GM21390 (cell line): ENCODE data around the gene ARID1B.

Experiments
- ATAC-seq: cut with Tn5 transposase; IDR thresholded peaks from one replicate; pipeline ENCODE4 v1.9.1; 2021; ENCODE audit not compliant: unreplicated experiment

ARID1B gene

GRCh38 chr6:156822747-156823206 lies 45.6 kb downstream of the ARID1B start:
- ATAC-seq = no peak

- no peak for ATAC-seq
Measured at GRCh38 chr6:156824142-156824541, 47.0 kb downstream of the ARID1B start.

- ATAC-seq = no peak
Measured at GRCh38 chr6:156825475-156825874, 48.3 kb downstream of the ARID1B start.

GRCh38 chr6:156826290-156826955 lies 49.2 kb downstream of the ARID1B start:
- ATAC-seq = no peak

GRCh38 chr6:156827382-156827781 lies 50.2 kb downstream of the ARID1B start:
- ATAC-seq = no peak

GRCh38 chr6:156828280-156828703 lies 51.1 kb downstream of the ARID1B start:
- ATAC-seq = no peak

- ATAC-seq = no peak
Measured at GRCh38 chr6:156830126-156830525, 52.9 kb downstream of the ARID1B start.

- no peak for ATAC-seq
Measured at GRCh38 chr6:156832231-156832647, 55.1 kb downstream of the ARID1B start.

- ATAC-seq = no peak
Measured at GRCh38 chr6:156832669-156833068, 55.5 kb downstream of the ARID1B start.

GRCh38 chr6:156833755-156834154 lies 56.6 kb downstream of the ARID1B start:
- ATAC-seq = no peak

GRCh38 chr6:156839129-156839528 lies 62.0 kb downstream of the ARID1B start:
- ATAC-seq = no peak

GRCh38 chr6:156839591-156840001 lies 62.4 kb downstream of the ARID1B start:
- ATAC-seq = no peak

GRCh38 chr6:156840136-156840535 lies 63.0 kb downstream of the ARID1B start:
- no peak for ATAC-seq

- ATAC-seq = no peak
Measured at GRCh38 chr6:156840606-156841005, 63.4 kb downstream of the ARID1B start.

GRCh38 chr6:156841508-156841907 lies 64.3 kb downstream of the ARID1B start:
- no peak for ATAC-seq

- ATAC-seq = no peak
Measured at GRCh38 chr6:156842598-156843250, 65.5 kb downstream of the ARID1B start.

- no peak for ATAC-seq
Measured at GRCh38 chr6:156844089-156844488, 66.9 kb downstream of the ARID1B start.

- no peak for ATAC-seq
Measured at GRCh38 chr6:156845454-156846155, 68.4 kb downstream of the ARID1B start.

- no peak for ATAC-seq
Measured at GRCh38 chr6:156846845-156847599, 69.8 kb downstream of the ARID1B start.

- ATAC-seq = no peak
Measured at GRCh38 chr6:156848123-156848522, 70.9 kb downstream of the ARID1B start.

GRCh38 chr6:156848533-156848932 lies 71.4 kb downstream of the ARID1B start:
- no peak for ATAC-seq
